H9 (cell line): ENCODE measurements around the gene COL4A6. TPM values are rescaled to one million over a fixed set of nuclear protein-coding genes. Genes with fewer than 3 reads are reported as not detected.

Experiments
- DNase-seq: peaks from one replicate; pipeline ENCODE4 v3.0.0-alpha.2; 2017
- H2AFZ ChIP-seq: one replicate; pipeline ENCODE4 v1.6.1; 2013; ENCODE audit warnings: mild to moderate bottlenecking, low read length, control low read depth, moderate library complexity
- H2AK5ac ChIP-seq: 2 replicates; pipeline ENCODE4 v1.6.1; 2013; ENCODE audit warnings: low read length, control low read depth, mixed read lengths; ENCODE audit not compliant: insufficient read length
- H2BK120ac ChIP-seq: one replicate; pipeline ENCODE4 v1.6.1; 2013; ENCODE audit warnings: low read depth, mild to moderate bottlenecking, low read length, control low read depth, inconsistent platforms; ENCODE audit not compliant: poor library complexity, severe bottlenecking
- H2BK12ac ChIP-seq: 2 replicates; pipeline ENCODE4 v1.6.1; 2013; ENCODE audit warnings: low read length, control low read depth, mixed read lengths, low read depth; ENCODE audit not compliant: insufficient read length
- H2BK15ac ChIP-seq: 2 replicates; pipeline ENCODE4 v1.6.1; 2013; ENCODE audit warnings: low read depth, low read length, control low read depth
- H2BK20ac ChIP-seq: one replicate; pipeline ENCODE4 v1.6.1; 2013; ENCODE audit warnings: low read depth, mild to moderate bottlenecking, low read length, control low read depth, inconsistent platforms; ENCODE audit not compliant: poor library complexity, severe bottlenecking
- H2BK5ac ChIP-seq: 2 replicates; pipeline ENCODE4 v1.6.1; 2013; ENCODE audit warnings: low read length, control low read depth, mixed read lengths; ENCODE audit not compliant: insufficient read length
- H3K14ac ChIP-seq: 2 replicates; pipeline ENCODE4 v1.6.1; 2013; ENCODE audit warnings: low read length, control low read depth; ENCODE audit not compliant: insufficient read depth
- H3K18ac ChIP-seq: 2 replicates; pipeline ENCODE4 v1.6.1; 2013; ENCODE audit warnings: low read depth, mild to moderate bottlenecking, mixed read lengths, low read length, control low read depth; ENCODE audit not compliant: insufficient read length
- H3K23ac ChIP-seq: 2 replicates; pipeline ENCODE4 v1.6.1; 2013; ENCODE audit warnings: low read length, control low read depth, mixed read lengths, low read depth; ENCODE audit not compliant: insufficient read length
- H3K23me2 ChIP-seq: 2 replicates; pipeline ENCODE4 v1.6.1; 2013; ENCODE audit warnings: low read depth, mild to moderate bottlenecking, mixed read lengths, low read length, control low read depth; ENCODE audit not compliant: insufficient read length, poor library complexity, severe bottlenecking
- H3K27ac ChIP-seq: 2 replicates; pipeline ENCODE4 v1.5.1; 2013; ENCODE audit warnings: low read length, control low read depth, mixed read lengths, low read depth; ENCODE audit not compliant: insufficient read length
- H3K27me3 ChIP-seq: 2 replicates; pipeline ENCODE4 v1.6.1; 2013; ENCODE audit warnings: low read length, control low read depth, inconsistent platforms; ENCODE audit not compliant: insufficient read depth
- H3K4ac ChIP-seq: 2 replicates; pipeline ENCODE4 v1.6.1; 2013; ENCODE audit warnings: low read depth, mild to moderate bottlenecking, control low read depth, inconsistent platforms, low read length, moderate library complexity
- H3K4me1 ChIP-seq: 2 replicates; pipeline ENCODE4 v1.6.1; 2013; ENCODE audit warnings: low read length, control low read depth, inconsistent platforms; ENCODE audit not compliant: insufficient read depth
- H3K4me2 ChIP-seq: 2 replicates; pipeline ENCODE4 v1.6.1; 2013; ENCODE audit warnings: low read length, control low read depth, mixed read lengths; ENCODE audit not compliant: insufficient read length, insufficient read depth
- H3K56ac ChIP-seq: 2 replicates; pipeline ENCODE4 v1.6.1; 2013; ENCODE audit warnings: low read depth, mild to moderate bottlenecking, mixed read lengths, low read length, control low read depth; ENCODE audit not compliant: insufficient read length
- H3K79me1 ChIP-seq: 2 replicates; pipeline ENCODE4 v1.6.1; 2013; ENCODE audit warnings: low read depth, mild to moderate bottlenecking, moderate library complexity, low read length, control low read depth, inconsistent platforms; ENCODE audit not compliant: insufficient read depth, poor library complexity, severe bottlenecking
- H3K79me2 ChIP-seq: 2 replicates; pipeline ENCODE4 v1.6.1; 2013; ENCODE audit warnings: low read length, control low read depth, inconsistent platforms; ENCODE audit not compliant: insufficient read depth
- H3K9ac ChIP-seq: 2 replicates; pipeline ENCODE4 v1.6.1; 2013; ENCODE audit warnings: low read length, control low read depth, mixed read lengths; ENCODE audit not compliant: insufficient read length; ENCODE audit errors: extremely low read depth
- H3K9me3 ChIP-seq: one replicate; pipeline ENCODE4 v1.6.1; 2013; ENCODE audit warnings: low read depth, low read length, inconsistent platforms; ENCODE audit not compliant: control insufficient read depth
- H3T11ph ChIP-seq: one replicate; pipeline ENCODE4 v1.6.1; 2013; ENCODE audit warnings: mild to moderate bottlenecking, low read length, control low read depth, inconsistent platforms
- H4K20me1 ChIP-seq: one replicate; pipeline ENCODE4 v1.6.1; 2013; ENCODE audit not compliant: control insufficient read depth, insufficient read length, insufficient read depth
- H4K5ac ChIP-seq: 2 replicates; pipeline ENCODE4 v1.6.1; 2013; ENCODE audit warnings: low read depth, mild to moderate bottlenecking, mixed read lengths, low read length, control low read depth; ENCODE audit not compliant: insufficient read length
- H4K8ac ChIP-seq: replicated peaks from 2 replicates; pipeline ENCODE4 v1.6.1; 2013; ENCODE audit warnings: low read length, control low read depth, mixed read lengths, low read depth; ENCODE audit not compliant: insufficient read length
- H4K91ac ChIP-seq: 2 replicates; pipeline ENCODE4 v1.6.1; 2013; ENCODE audit warnings: low read depth, mild to moderate bottlenecking, moderate library complexity, mixed read lengths, low read length, control low read depth; ENCODE audit not compliant: insufficient read length
- H3K27ac Mint-ChIP-seq, 3 experiments: 2 replicates in 2 of 3; 3 replicates in 1 of 3; pipeline ENCODE4 v1.8.0; 2020 to 2021; ENCODE audit warnings: mixed read lengths in 3 of 3, mild to moderate bottlenecking in 1 of 3, moderate library complexity in 1 of 3
- H3K27me3 Mint-ChIP-seq: 2 replicates; pipeline ENCODE4 v1.8.0; 2021; ENCODE audit warnings: low read depth, mild to moderate bottlenecking, moderate library complexity, mixed read lengths
- H3K36me3 Mint-ChIP-seq, 3 experiments: 2 replicates in 2 of 3; 3 replicates in 1 of 3; pipeline ENCODE4 v1.8.0; 2020 to 2021; ENCODE audit warnings: low read depth in 3 of 3, mixed read lengths in 3 of 3; ENCODE audit not compliant: insufficient read depth in 1 of 3
- H3K4me1 Mint-ChIP-seq, 2 experiments: 2 replicates each; pipeline ENCODE4 v1.8.0; 2020; ENCODE audit warnings: mixed read lengths in 2 of 2
- H3K4me3 Mint-ChIP-seq, 2 experiments: 2 replicates in 1 of 2; 3 replicates in 1 of 2; pipeline ENCODE4 v1.8.0; 2020 to 2021; ENCODE audit warnings: mild to moderate bottlenecking in 2 of 2, mixed read lengths in 2 of 2, moderate library complexity in 1 of 2
- H3K9me3 Mint-ChIP-seq, 2 experiments: 2 replicates in 1 of 2; 3 replicates in 1 of 2; pipeline ENCODE4 v1.8.0; 2020; ENCODE audit warnings: mild to moderate bottlenecking in 2 of 2, mixed read lengths in 2 of 2, moderate library complexity in 1 of 2
- CTCF ChIP-seq: fragments of 200-600 bp; sonication (generic); conservative IDR thresholded peaks from 3 replicates; pipeline ENCODE4 v1.8.0; 2021; ENCODE audit warnings: antibody characterized with exemption, mild to moderate bottlenecking
- WGBS: extraction: QIAGEN DNeasy Blood & Tissue Kit; methylation state at CpG from one replicate; pipeline ENCODE4 v1.1.7; 2013; ENCODE audit warnings: missing lambda C conversion rate, low lambda C conversion rate, mixed read lengths; ENCODE audit not compliant: insufficient read length; ENCODE audit errors: extremely low coverage; 5-methylcytosine and 5-hydroxymethylcytosine counted together
- total RNA-seq: library from RNA; stranded (reverse); gene quantifications from 2 replicates; pipeline ENCODE4 v1.2.1, GENCODE V29; 2021

The COL4A6 gene
- total RNA-seq, 1 experiment from 2014 or later = 16.7 TPM

- no peak overlapping the region for H4K91ac ChIP-seq
- H3K79me1 ChIP-seq = no peaks in the 10 kb centered on the region
- no peak for TF ChIP-seq CTCF
- H2BK20ac ChIP-seq = no peak overlapping the region
- no peaks in the 10 kb centered on the region for H4K20me1 ChIP-seq
- H3K9ac ChIP-seq = no peak overlapping the region
- H2BK5ac ChIP-seq = no peak overlapping the region
- no peaks in the 10 kb centered on the region; a peak in 1 of 5 replicates for H3K9me3 Mint-ChIP-seq
- H3K4me3 Mint-ChIP-seq = 0 out of 5 replicates have a peak overlapping the region, but pooled peaks of 1 of the 2 experiments have one; percentile 0
- no peak overlapping the region for H3K14ac ChIP-seq
- no peak overlapping the region for H4K5ac ChIP-seq
- no peak overlapping the region for H3K4ac ChIP-seq
- H2AFZ ChIP-seq = no peak overlapping the region
- no peak overlapping the region for H2AK5ac ChIP-seq
- no peak overlapping the region for H3T11ph ChIP-seq
- peak overlapping the region; percentile 85 to 95 (median 92) for H3K27ac Mint-ChIP-seq
- no peak overlapping the region for H3K18ac ChIP-seq
- H3K23me2 ChIP-seq = no peaks in the 10 kb centered on the region
- no peak overlapping the region for H3K23ac ChIP-seq
- no peak overlapping the region for H3K56ac ChIP-seq
- H3K27me3 ChIP-seq = no peaks in the 10 kb centered on the region
- H3K27ac ChIP-seq = no peak overlapping the region
- H2BK15ac ChIP-seq = no peak overlapping the region
- H3K4me2 ChIP-seq = no peak overlapping the region
- H3K4me1 Mint-ChIP-seq = peaks cover 24 to 25% of the 10 kb centered on the region in 2 experiments
- H3K79me2 ChIP-seq = no peaks in the 10 kb centered on the region
- no peak overlapping the region for H2BK120ac ChIP-seq
- no peak overlapping the region for H2BK12ac ChIP-seq
- peaks cover 0 to 5% (median 2%) of the 10 kb centered on the region in 3 experiments; a peak in 2 of 7 replicates for H3K36me3 Mint-ChIP-seq
- no peak overlapping the region for H4K8ac ChIP-seq
- H3K9me3 ChIP-seq = no peaks in the 10 kb centered on the region
- H3K4me1 ChIP-seq = peaks cover 7% of the 10 kb centered on the region; the same call in 1 of the 2 replicates
- no peak for DNase-seq
- H3K27me3 Mint-ChIP-seq = no peaks in the 10 kb centered on the region
- WGBS = no CpG with 5 or more reads among the region's 2 CpGs
Observed at GRCh38 chrX:108299101-108299591, 139.1 kb downstream of the COL4A6 start.
